Kidney capillary endothelial cell (primary cell): ENCODE measurements around the gene PRF1.
"Not testable (repeated sequence)": the region's sequence is repeated elsewhere in the genome, so short reads cannot be mapped to it uniquely, and the experiment has no call there.

Source experiments
- DNase-seq: peaks from one replicate; pipeline ENCODE4 v3.0.0-alpha.2; 2018; ENCODE audit warnings: low spot score

PRF1 gene

GRCh38 chr10:70593513-70593890 is 9.0 kb downstream of the PRF1 start:
- DNase-seq, result no peak

- no peak for DNase-seq
Observed at GRCh38 chr10:70592746-70593512, 9.6 kb downstream of the PRF1 start.

- no peak for DNase-seq
Observed at GRCh38 chr10:70592186-70592735, 10.3 kb downstream of the PRF1 start.

- DNase-seq, result no peak
Observed at GRCh38 chr10:70590655-70591416, 11.7 kb downstream of the PRF1 start.

GRCh38 chr10:70589762-70590654 is 12.5 kb downstream of the PRF1 start:
- no peak for DNase-seq

- DNase-seq, result no peak
Observed at GRCh38 chr10:70588859-70589570, 13.5 kb downstream of the PRF1 start.

- no peak for DNase-seq
Observed at GRCh38 chr10:70588255-70588654, 14.3 kb downstream of the PRF1 start.

- DNase-seq, result no peak
Observed at GRCh38 chr10:70587045-70587658, 15.4 kb downstream of the PRF1 start.

- DNase-seq, result no peak
Observed at GRCh38 chr10:70586348-70586930, 16.1 kb downstream of the PRF1 start.

GRCh38 chr10:70585578-70586169 is 16.9 kb downstream of the PRF1 start:
- no peak for DNase-seq

GRCh38 chr10:70584909-70585544 is 17.5 kb downstream of the PRF1 start:
- DNase-seq, result no peak

GRCh38 chr10:70584366-70584765 is 18.2 kb downstream of the PRF1 start:
- no peak for DNase-seq

- no peak for DNase-seq
Observed at GRCh38 chr10:70583669-70584037, 18.9 kb downstream of the PRF1 start.

GRCh38 chr10:70582793-70583668 is 19.5 kb downstream of the PRF1 start:
- DNase-seq, result no peak

- DNase-seq, result not testable (repeated sequence)
Observed at GRCh38 chr10:70581176-70581575, 21.4 kb downstream of the PRF1 start.

- no peak for DNase-seq
Observed at GRCh38 chr10:70579234-70580002, 23.1 kb downstream of the PRF1 start.

- no peak for DNase-seq
Observed at GRCh38 chr10:70578371-70578947, 24.1 kb downstream of the PRF1 start.
